CD14-positive monocyte (primary cell): Measurements from ENCODE around the gene C3orf62. TPM values are rescaled to one million over a fixed set of nuclear protein-coding genes. Genes with fewer than 3 reads are reported as not detected.

Experiments
- DNase-seq, 3 donors: peaks; one replicate each; pipeline ENCODE4 v3.0.0-alpha.2; 2011 to 2022
- H2AFZ ChIP-seq: 2 replicates; pipeline ENCODE4 v1.6.0; 2012; ENCODE audit warnings: mild to moderate bottlenecking, low read depth, low read length, inconsistent platforms; ENCODE audit not compliant: insufficient read depth, poor library complexity, severe bottlenecking
- H3K27ac ChIP-seq, 2 donors: 1 replicate in 1 of 2; 2 replicates in 1 of 2; pipeline ENCODE4 v1.5.1; 2012 to 2013; ENCODE audit warnings: low read length in 2 of 2, control low read depth in 1 of 2, inconsistent platforms in 1 of 2, low read depth in 1 of 2, mild to moderate bottlenecking in 1 of 2
- H3K27me3 ChIP-seq, 2 donors: one replicate each; pipeline versions ENCODE4 v1.6.0 to v1.6.1; 2011 to 2013; ENCODE audit warnings: low read length in 2 of 2; ENCODE audit not compliant: control insufficient read depth in 2 of 2, insufficient read depth in 2 of 2
- H3K36me3 ChIP-seq, 2 donors: replicated peaks in 1 of 2; 1 replicate in 1 of 2; 2 replicates in 1 of 2; pipeline versions ENCODE4 v1.5.1 to v1.6.1; 2012 to 2013; ENCODE audit warnings: low read length in 2 of 2, control low read depth in 1 of 2, inconsistent platforms in 1 of 2, mild to moderate bottlenecking in 1 of 2; ENCODE audit not compliant: insufficient read depth in 2 of 2, control insufficient read depth in 1 of 2
- H3K4me1 ChIP-seq, 2 donors: 1 replicate in 1 of 2; 2 replicates in 1 of 2; pipeline versions ENCODE4 v1.5.1 to v1.6.1; 2012 to 2013; ENCODE audit warnings: low read length in 2 of 2, control low read depth in 1 of 2, inconsistent platforms in 1 of 2, mild to moderate bottlenecking in 1 of 2, moderate library complexity in 1 of 2; ENCODE audit not compliant: insufficient read depth in 2 of 2, control insufficient read depth in 1 of 2
- H3K4me2 ChIP-seq: replicated peaks from 2 replicates; pipeline ENCODE3; 2012; ENCODE audit warnings: low read length, moderate library complexity, mild to moderate bottlenecking; ENCODE audit not compliant: poor library complexity, severe bottlenecking; ENCODE audit errors: extremely low read depth
- H3K4me3 ChIP-seq, 3 experiments: fragments of 200-600 bp in 1 of 3; sonication (generic) in 1 of 3; replicated peaks in 1 of 3; 1 replicate in 2 of 3; 2 replicates in 1 of 3; pipeline ENCODE4 v1.5.1; 2011 to 2013; ENCODE audit warnings: low read length in 3 of 3, mild to moderate bottlenecking in 3 of 3, control low read depth in 2 of 3, low read depth in 2 of 3, inconsistent platforms in 1 of 3, moderate library complexity in 1 of 3
- H3K79me2 ChIP-seq: 2 replicates; pipeline ENCODE4 v1.6.0; 2012; ENCODE audit warnings: mild to moderate bottlenecking, control low read depth, inconsistent platforms, low read length, moderate library complexity; ENCODE audit not compliant: insufficient read depth
- H3K9ac ChIP-seq: 2 replicates; pipeline ENCODE4 v1.6.0; 2017; ENCODE audit warnings: low read length, mild to moderate bottlenecking; ENCODE audit not compliant: insufficient read depth, poor library complexity, severe bottlenecking
- H3K9me3 ChIP-seq, 2 donors: replicated peaks in 1 of 2; 1 replicate in 1 of 2; 2 replicates in 1 of 2; pipeline versions ENCODE4 v1.5.1 to v1.6.1; 2012 to 2013; ENCODE audit warnings: low read length in 2 of 2, control low read depth in 1 of 2; ENCODE audit not compliant: control insufficient read depth in 1 of 2, insufficient read depth in 1 of 2
- H4K20me1 ChIP-seq: 2 replicates; pipeline ENCODE4 v1.6.0; 2012; ENCODE audit warnings: mild to moderate bottlenecking, low read length, control low read depth, moderate library complexity; ENCODE audit not compliant: insufficient read depth
- H3K27ac Mint-ChIP-seq, 7 donors: one replicate each; pipeline ENCODE4 v1.8.0; 2020; ENCODE audit warnings: mild to moderate bottlenecking in 7 of 7, mixed read lengths in 7 of 7, moderate library complexity in 6 of 7, inconsistent platforms in 2 of 7
- H3K27me3 Mint-ChIP-seq, 3 donors: one replicate each; pipeline ENCODE4 v1.8.0; 2021 to 2022; ENCODE audit warnings: low read depth in 3 of 3, mild to moderate bottlenecking in 3 of 3, mixed read lengths in 3 of 3, moderate library complexity in 3 of 3, inconsistent platforms in 1 of 3
- H3K36me3 Mint-ChIP-seq, 2 donors: one replicate each; pipeline ENCODE4 v1.8.0; 2020; ENCODE audit warnings: mixed read lengths in 2 of 2, inconsistent platforms in 1 of 2, mild to moderate bottlenecking in 1 of 2
- H3K4me1 Mint-ChIP-seq: one replicate; pipeline ENCODE4 v1.8.0; 2020; ENCODE audit warnings: mild to moderate bottlenecking, mixed read lengths
- H3K4me3 Mint-ChIP-seq, 2 donors: one replicate each; pipeline ENCODE4 v1.8.0; 2020; ENCODE audit warnings: mild to moderate bottlenecking in 2 of 2, mixed read lengths in 2 of 2, moderate library complexity in 1 of 2
- H3K9me3 Mint-ChIP-seq, 7 donors: one replicate each; pipeline ENCODE4 v1.8.0; 2020 to 2022; ENCODE audit warnings: mixed read lengths in 7 of 7, mild to moderate bottlenecking in 6 of 7, moderate library complexity in 6 of 7, inconsistent platforms in 2 of 7
- WGBS: methylation state at CpG from one replicate; pipeline ENCODE4 v1.1.5; 2013; ENCODE audit warnings: missing lambda C conversion rate; ENCODE audit not compliant: insufficient coverage; 5-methylcytosine and 5-hydroxymethylcytosine counted together
- intact Hi-C, 2 donors: fragments of 100-400 bp; cut with micrococcal nuclease; formaldehyde crosslinking; loops; one replicate each; pipeline versions ENCODE4 v1.15.0 to v1.15.1; 2023
- polyA plus RNA-seq, 3 donors: library from polyadenylated mRNA; depleted of rRNA in 1 of 3; unstranded in 2 of 3; stranded (reverse) in 1 of 3; fragments of 300-500 nt in 2 of 3; fragments of >200 nt in 1 of 3; fragmentation: Illumina TruSeq in 2 of 3; gene quantifications; 1 replicate in 2 of 3; 2 replicates in 1 of 3; pipeline ENCODE4 v1.2.3, GENCODE V29; 2012 to 2021
- TF ChIP-seq, protein P1 (sequence below): fragments of 200-600 bp; IDR thresholded peaks from one replicate; pipeline ENCODE4 v1.8.0; 2022; ENCODE audit warnings: antibody characterized with exemption, mild to moderate bottlenecking

The C3orf62 gene
- polyA plus RNA-seq, 3 donors, result 0.60 to 15.7 (median 1.0) TPM

GRCh38 chr3:49269443-49270155 lies 7.4 kb downstream of the C3orf62 start:
- no peak for DNase-seq
- Mint-ChIP-seq H3K9me3 (peaks cover 0 to 2% (median 0%) of the 10 kb centered on the region in 7 donors), H3K4me3 (no peak overlapping the region), H3K36me3 (peaks cover 43 to 57% of the 10 kb centered on the region in 2 donors), H3K4me1 (peaks cover 5% of the 10 kb centered on the region), H3K27ac (peak overlapping the region in 4 of 7 donors; percentile 7 to 71 (median 52)), H3K27me3 (peaks cover 0 to 2% (median 0%) of the 10 kb centered on the region in 3 donors)
- Histone ChIP-seq H3K79me2 (no peaks in the 10 kb centered on the region), H3K4me2 (no peak overlapping the region), H3K4me3 (no peak overlapping the region), H3K4me1 (peaks cover 0 to 8% of the 10 kb centered on the region in 2 donors), H3K9ac (no peak overlapping the region), H3K9me3 (no peaks in the 10 kb centered on the region), H3K27ac (peak overlapping the region in 1 of 2 donors; percentile 1), H3K36me3 (peaks cover 16 to 48% of the 10 kb centered on the region in 2 donors), H3K27me3 (no peaks in the 10 kb centered on the region), H4K20me1 (no peaks in the 10 kb centered on the region), H2AFZ (no peak overlapping the region)
- TF ChIP-seq, protein P1, sequence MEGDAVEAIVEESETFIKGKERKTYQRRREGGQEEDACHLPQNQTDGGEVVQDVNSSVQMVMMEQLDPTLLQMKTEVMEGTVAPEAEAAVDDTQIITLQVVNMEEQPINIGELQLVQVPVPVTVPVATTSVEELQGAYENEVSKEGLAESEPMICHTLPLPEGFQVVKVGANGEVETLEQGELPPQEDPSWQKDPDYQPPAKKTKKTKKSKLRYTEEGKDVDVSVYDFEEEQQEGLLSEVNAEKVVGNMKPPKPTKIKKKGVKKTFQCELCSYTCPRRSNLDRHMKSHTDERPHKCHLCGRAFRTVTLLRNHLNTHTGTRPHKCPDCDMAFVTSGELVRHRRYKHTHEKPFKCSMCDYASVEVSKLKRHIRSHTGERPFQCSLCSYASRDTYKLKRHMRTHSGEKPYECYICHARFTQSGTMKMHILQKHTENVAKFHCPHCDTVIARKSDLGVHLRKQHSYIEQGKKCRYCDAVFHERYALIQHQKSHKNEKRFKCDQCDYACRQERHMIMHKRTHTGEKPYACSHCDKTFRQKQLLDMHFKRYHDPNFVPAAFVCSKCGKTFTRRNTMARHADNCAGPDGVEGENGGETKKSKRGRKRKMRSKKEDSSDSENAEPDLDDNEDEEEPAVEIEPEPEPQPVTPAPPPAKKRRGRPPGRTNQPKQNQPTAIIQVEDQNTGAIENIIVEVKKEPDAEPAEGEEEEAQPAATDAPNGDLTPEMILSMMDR, result no peak
- 76% methylated on average over 2 of the region's 3 CpGs for WGBS
- intact Hi-C loops, result loop anchor here in 1 of 2 donors (1.0 kb wide), 1 partner anchor 14 kb away; no protein-coding TSS in a partner anchor

DNA sequence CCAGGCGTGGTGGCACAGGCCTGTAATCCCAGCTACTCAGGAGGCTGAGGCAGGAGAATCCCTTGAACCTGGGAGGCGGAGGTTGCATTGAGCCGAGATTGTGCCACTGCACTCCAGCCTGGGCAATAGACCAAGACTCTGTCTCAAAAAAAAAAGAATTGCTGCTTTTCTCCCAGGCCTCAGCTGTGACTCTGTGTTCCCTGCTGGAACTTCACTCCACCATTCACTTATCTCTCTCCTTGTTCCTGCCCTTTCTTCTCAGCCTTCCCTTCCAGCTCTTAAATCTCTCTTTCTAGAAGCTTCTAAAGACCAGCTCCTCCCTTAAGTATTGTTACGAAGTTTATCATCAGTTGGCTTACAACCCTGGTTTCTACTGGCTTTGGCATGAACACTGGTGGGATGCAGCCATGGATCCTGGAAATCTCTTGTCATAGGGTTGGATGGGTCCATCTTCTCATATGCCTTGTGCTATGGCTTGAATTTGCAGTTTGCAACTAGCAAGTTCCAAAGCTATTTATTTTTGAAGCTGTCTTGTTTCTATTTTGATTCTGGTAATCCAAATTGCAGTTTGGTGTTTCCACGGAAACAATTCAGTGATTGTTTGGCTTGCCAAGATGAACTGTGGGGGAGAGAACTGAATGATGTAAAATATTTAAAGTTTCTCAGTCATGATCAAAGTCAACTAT lies 10.5 kb downstream of the C3orf62 start:
- Mint-ChIP-seq H3K36me3 (peaks cover 34 to 39% of the 10 kb centered on the region in 2 donors), H3K27me3 (no peaks in the 10 kb centered on the region), H3K9me3 (peaks cover 0 to 2% (median 0%) of the 10 kb centered on the region in 7 donors), H3K27ac (peak overlapping the region in 2 of 7 donors; percentile 11 to 87), H3K4me3 (no peak overlapping the region), H3K4me1 (peaks cover 5% of the 10 kb centered on the region)
- Histone ChIP-seq H3K4me1 (peaks cover 0 to 8% of the 10 kb centered on the region in 2 donors), H3K36me3 (peaks cover 16 to 31% of the 10 kb centered on the region in 2 donors), H3K9me3 (no peaks in the 10 kb centered on the region), H3K27ac (no peak overlapping the region), H4K20me1 (no peaks in the 10 kb centered on the region), H3K4me2 (no peak overlapping the region), H3K79me2 (no peaks in the 10 kb centered on the region), H3K27me3 (no peaks in the 10 kb centered on the region), H3K9ac (no peak overlapping the region), H2AFZ (no peak overlapping the region), H3K4me3 (no peak overlapping the region)
- DNase-seq, result no peak
- intact Hi-C loops, result no loop called here
- WGBS, result 100% methylated on average over 3 of the region's 5 CpGs
- TF ChIP-seq, protein P1, result no peak
